GM12878 (cell line): ENCODE data around the gene OPN4.

Experiments
- EP300 ChIP-seq, 2 experiments: fragments of 150-350 bp in 1 of 2; IDR thresholded peaks; 2 replicates each; pipeline ENCODE4 v1.6.1; 2011 to 2012; ENCODE audit warnings: low read depth in 2 of 2, low read length in 2 of 2, borderline replicate concordance in 1 of 2, improper control_type of control experiment in 1 of 2, inconsistent platforms in 1 of 2; ENCODE audit not compliant: control insufficient read depth in 1 of 2
- JUNB ChIP-seq: IDR thresholded peaks from 2 replicates; pipeline ENCODE4 v1.6.1; 2016; ENCODE audit warnings: antibody characterized with exemption, mild to moderate bottlenecking
- KAT2A ChIP-seq: conservative IDR thresholded peaks from 2 replicates; pipeline ENCODE4 v1.6.1; 2011; ENCODE audit warnings: low read depth, low read length; ENCODE audit not compliant: control insufficient read depth
- POLR2A ChIP-seq: IDR thresholded peaks from 2 replicates; pipeline ENCODE4 v1.6.1; 2011; ENCODE audit warnings: low read depth, mild to moderate bottlenecking, low read length
- POLR2AphosphoS5 ChIP-seq: IDR thresholded peaks from 2 replicates; pipeline ENCODE4 v1.6.1; 2011; ENCODE audit warnings: mild to moderate bottlenecking, low read length, inconsistent platforms
- SIN3A ChIP-seq: IDR thresholded peaks from 2 replicates; pipeline ENCODE4 v1.6.1; 2012; ENCODE audit warnings: low read depth, low read length, improper control_type of control experiment
- SPI1 ChIP-seq: IDR thresholded peaks from 2 replicates; pipeline ENCODE4 v1.6.1; 2011; ENCODE audit warnings: low read depth, mild to moderate bottlenecking, low read length, moderate library complexity, borderline replicate concordance; ENCODE audit not compliant: insufficient read depth
- ZNF24 ChIP-seq: fragments of 450-650 bp; IDR thresholded peaks from 2 replicates; pipeline ENCODE4 v1.6.1; 2017; ENCODE audit warnings: antibody characterized with exemption, mild to moderate bottlenecking
- TF ChIP-seq, protein P1 (sequence below), 3 experiments: IDR thresholded peaks in 2 of 3; conservative IDR thresholded peaks in 1 of 3; 2 replicates each; pipeline ENCODE4 v1.5.1; 2011; ENCODE audit warnings: low read depth in 3 of 3, low read length in 3 of 3, mild to moderate bottlenecking in 3 of 3, control low read depth in 2 of 3, moderate library complexity in 2 of 3, inconsistent platforms in 1 of 3, mixed read lengths in 1 of 3; ENCODE audit not compliant: control insufficient read depth in 2 of 3, insufficient read depth in 1 of 3; ENCODE audit errors: extremely low read depth in 1 of 3
- TF ChIP-seq, protein P2 (sequence below): IDR thresholded peaks from 2 replicates; pipeline ENCODE4 v1.6.1; 2012; ENCODE audit warnings: mild to moderate bottlenecking, low read depth, low read length

DNA sequence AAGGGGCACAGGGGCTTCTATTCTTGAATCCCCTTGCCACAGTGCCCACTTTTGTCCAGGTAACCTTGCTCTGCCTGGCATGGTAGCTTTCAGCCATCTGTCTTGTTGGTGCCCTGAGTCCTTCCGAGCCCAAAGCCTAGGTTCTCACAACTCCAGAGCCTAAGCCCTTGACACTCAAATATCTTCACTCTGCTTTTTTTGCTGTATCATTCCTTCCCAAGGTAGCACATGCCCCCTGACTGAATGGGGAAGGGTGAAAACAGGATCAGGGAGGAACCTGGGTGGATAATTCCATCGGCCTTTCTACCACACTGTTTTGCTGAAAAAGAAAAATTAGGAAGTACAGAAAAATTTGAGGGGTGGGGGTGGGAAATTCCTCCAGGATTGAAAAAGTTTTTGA is 51.6 kb downstream of the OPN4 start:
- TF ChIP-seq, protein P1, sequence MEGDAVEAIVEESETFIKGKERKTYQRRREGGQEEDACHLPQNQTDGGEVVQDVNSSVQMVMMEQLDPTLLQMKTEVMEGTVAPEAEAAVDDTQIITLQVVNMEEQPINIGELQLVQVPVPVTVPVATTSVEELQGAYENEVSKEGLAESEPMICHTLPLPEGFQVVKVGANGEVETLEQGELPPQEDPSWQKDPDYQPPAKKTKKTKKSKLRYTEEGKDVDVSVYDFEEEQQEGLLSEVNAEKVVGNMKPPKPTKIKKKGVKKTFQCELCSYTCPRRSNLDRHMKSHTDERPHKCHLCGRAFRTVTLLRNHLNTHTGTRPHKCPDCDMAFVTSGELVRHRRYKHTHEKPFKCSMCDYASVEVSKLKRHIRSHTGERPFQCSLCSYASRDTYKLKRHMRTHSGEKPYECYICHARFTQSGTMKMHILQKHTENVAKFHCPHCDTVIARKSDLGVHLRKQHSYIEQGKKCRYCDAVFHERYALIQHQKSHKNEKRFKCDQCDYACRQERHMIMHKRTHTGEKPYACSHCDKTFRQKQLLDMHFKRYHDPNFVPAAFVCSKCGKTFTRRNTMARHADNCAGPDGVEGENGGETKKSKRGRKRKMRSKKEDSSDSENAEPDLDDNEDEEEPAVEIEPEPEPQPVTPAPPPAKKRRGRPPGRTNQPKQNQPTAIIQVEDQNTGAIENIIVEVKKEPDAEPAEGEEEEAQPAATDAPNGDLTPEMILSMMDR (IDR thresholded peaks at IDR 0.05 in 2 of 3, conservative IDR thresholded peaks at IDR 0.05 in 1 of 3; ENCODE audit: control insufficient read depth in 2 of 3, extremely low read depth in 1 of 3, insufficient read depth in 1 of 3, low read depth in 3 of 3, low read length in 3 of 3): no peak
- TF ChIP-seq SIN3A: no peak
- TF ChIP-seq EP300 (IDR thresholded peaks at IDR 0.05; ENCODE audit: borderline replicate concordance in 1 of 2, control insufficient read depth in 1 of 2, low read depth in 2 of 2, low read length in 2 of 2): no peak
- no peak for TF ChIP-seq KAT2A
- TF ChIP-seq ZNF24: no peak
- TF ChIP-seq, protein P2, sequence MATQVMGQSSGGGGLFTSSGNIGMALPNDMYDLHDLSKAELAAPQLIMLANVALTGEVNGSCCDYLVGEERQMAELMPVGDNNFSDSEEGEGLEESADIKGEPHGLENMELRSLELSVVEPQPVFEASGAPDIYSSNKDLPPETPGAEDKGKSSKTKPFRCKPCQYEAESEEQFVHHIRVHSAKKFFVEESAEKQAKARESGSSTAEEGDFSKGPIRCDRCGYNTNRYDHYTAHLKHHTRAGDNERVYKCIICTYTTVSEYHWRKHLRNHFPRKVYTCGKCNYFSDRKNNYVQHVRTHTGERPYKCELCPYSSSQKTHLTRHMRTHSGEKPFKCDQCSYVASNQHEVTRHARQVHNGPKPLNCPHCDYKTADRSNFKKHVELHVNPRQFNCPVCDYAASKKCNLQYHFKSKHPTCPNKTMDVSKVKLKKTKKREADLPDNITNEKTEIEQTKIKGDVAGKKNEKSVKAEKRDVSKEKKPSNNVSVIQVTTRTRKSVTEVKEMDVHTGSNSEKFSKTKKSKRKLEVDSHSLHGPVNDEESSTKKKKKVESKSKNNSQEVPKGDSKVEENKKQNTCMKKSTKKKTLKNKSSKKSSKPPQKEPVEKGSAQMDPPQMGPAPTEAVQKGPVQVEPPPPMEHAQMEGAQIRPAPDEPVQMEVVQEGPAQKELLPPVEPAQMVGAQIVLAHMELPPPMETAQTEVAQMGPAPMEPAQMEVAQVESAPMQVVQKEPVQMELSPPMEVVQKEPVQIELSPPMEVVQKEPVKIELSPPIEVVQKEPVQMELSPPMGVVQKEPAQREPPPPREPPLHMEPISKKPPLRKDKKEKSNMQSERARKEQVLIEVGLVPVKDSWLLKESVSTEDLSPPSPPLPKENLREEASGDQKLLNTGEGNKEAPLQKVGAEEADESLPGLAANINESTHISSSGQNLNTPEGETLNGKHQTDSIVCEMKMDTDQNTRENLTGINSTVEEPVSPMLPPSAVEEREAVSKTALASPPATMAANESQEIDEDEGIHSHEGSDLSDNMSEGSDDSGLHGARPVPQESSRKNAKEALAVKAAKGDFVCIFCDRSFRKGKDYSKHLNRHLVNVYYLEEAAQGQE: no peak
- TF ChIP-seq JUNB: no peak
- TF ChIP-seq POLR2AphosphoS5: no peak
- TF ChIP-seq SPI1: no peak
- TF ChIP-seq POLR2A: no peak
